HTR-8/SVneo (cell line): ENCODE results near the gene RNF44.
"Not testable (repeated sequence)": the region's sequence is repeated elsewhere in the genome, so short reads cannot be mapped to it uniquely, and the experiment has no call there.

Source experiments
- DNase-seq: peaks from one replicate; pipeline ENCODE4 v3.0.0; 2011; ENCODE audit warnings: low spot score, mixed read lengths; ENCODE audit not compliant: insufficient read length
- FAIRE-seq: peaks from 2 replicates; lab custom pipeline; 2011; peaks lifted over from hg19 to GRCh38; lab: Jason Lieb, UNC

RNF44 gene

DNA sequence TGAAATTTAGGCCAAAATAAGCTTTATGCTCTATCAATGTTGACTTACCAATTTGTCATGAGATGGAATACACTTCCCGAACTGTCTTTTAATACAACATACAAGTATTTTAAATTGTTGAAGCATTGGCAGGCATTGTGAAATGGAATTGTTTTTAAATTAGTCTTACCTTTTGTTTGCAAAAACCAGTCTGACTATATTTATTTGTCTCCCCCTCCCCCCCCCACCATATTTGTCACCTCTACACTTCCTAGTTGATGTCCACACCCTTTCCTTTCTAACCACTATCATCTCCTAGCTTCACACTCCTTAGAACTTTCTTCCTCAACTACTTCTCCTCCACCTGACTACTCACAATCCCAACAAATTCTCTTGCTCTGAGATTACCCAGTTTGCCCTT lies 48.1 kb downstream of the RNF44 start:
- FAIRE-seq (no peak), DNase-seq (no peak)

DNA sequence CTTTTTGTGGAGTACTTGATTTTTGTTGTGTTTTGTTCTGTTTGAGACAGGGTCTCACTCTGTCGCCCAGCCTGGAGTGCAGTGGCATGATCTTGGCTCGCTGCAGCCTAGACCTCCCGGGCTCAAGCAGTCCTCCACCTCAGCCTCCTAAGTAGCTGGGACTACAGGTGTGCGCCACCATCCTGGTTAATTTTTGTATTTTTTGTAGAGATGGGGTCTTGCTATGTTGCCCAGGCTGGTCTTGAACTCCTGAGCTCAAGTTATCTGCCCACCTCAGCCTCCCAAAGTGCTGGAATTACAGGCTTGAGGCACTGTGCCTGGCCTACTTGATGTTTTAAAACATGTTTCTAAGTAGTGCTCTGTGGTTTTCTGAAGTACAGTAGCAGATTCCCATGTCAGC lies 50.0 kb downstream of the RNF44 start:
- DNase-seq, FAIRE-seq: not testable (repeated sequence)

DNA sequence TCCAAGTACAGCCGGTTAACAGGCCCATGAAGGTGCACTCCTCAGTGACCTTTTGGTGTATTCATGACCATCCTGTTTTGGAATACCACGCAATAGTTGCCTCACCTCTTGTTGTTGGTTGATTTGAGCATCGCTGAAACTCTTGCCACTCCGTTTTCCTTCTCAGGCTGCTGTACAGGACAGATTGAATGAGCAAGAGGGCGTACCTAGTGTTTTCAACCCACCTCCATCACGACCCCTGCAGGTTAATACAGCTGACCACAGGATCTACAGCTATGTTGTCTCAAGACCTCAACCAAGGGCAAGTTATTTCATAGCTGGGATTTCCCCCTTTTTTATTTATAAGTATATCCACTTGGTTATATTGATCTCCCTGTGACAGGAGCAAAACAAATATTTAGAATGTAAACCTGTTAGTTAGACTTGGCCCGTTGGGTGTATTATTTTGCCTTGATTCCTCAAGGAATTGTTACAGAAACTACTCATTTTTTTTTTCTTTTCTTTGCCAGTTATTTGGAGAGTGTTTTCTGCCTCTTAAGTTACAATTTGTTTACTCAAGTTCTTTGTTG lies 50.9 kb downstream of the RNF44 start:
- no peak for FAIRE-seq
- no peak for DNase-seq

DNA sequence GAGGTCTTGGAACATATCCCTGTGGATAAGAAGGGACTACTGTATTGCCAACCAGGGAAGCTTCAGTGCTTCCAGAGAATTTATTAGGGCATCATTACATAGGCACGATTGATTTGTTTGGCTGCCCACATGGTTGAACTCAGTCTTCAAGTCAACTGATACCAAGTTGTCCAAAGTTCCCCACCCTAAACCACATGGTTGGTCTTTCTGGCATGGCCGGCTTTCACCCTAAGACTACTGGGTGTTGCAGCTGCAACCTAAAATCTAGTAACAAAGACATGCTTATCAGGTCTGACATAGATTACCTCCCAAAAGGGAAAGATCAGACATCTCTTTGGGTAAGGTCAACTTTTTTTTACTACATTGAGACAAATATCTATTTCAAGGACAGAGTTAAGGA lies 52.0 kb downstream of the RNF44 start:
- FAIRE-seq (no peak), DNase-seq (no peak)

DNA sequence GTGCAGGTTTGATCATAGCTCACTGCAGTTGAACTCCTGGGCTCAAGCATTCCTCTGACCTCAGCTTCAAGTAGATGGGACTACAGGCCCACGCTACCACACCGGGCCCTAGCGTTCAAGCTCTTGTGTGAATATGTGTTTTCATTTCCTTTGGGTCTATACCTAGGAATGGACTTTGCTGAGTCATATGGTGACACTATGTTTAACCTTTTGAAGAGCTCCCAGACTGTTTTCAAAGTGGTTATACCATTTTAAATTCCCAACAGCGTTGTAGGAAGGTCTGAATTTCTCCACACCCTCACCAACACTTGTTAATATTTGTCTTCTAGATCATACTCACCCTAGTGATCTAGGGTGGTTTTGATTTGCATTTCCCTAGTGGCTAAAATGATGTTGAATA lies 55.5 kb downstream of the RNF44 start:
- DNase-seq: no peak
- FAIRE-seq: no peak
